K562 (cell line): ENCODE measurements around the gene ZFP62. TPM values are rescaled to one million over a fixed set of nuclear protein-coding genes. Genes with fewer than 3 reads are reported as not detected.

Experiments used
- ATAC-seq: fragments of 200-7000 bp; cut with Tn5 transposase; 3 replicates; pipeline ENCODE4 v1.9.1; 2020; ENCODE audit warnings: moderate library complexity
- BruUV-seq: library from RNA; stranded (reverse); fragments of 400-500 nt; replicated peaks from 2 replicates; lab custom pipeline; 2021; lab: Mats Ljungman, UMichigan
- CTCF ChIA-PET: fragments of 300-600 bp; formaldehyde crosslinking; extraction: SDS; loops from one replicate; lab custom pipeline; 2021; ENCODE audit warnings: low intra/inter-chr PET ratio; lab: Yijun Ruan, JAX
- POLR2A ChIA-PET: fragments of 300-600, 350-650 bp; sonication (Branson Sonifier 250); formaldehyde crosslinking; extraction: SDS; loops from one replicate; lab custom pipeline; 2021; ENCODE audit warnings: antibody characterized with exemption, inconsistent platforms; lab: Yijun Ruan, JAX
- DNase-seq, 4 experiments: peaks; one replicate each; pipeline versions ENCODE4 v3.0.0 to v3.0.0-alpha.2; 2011 to 2018; ENCODE audit warnings: low spot score in 3 of 4, mixed read lengths in 3 of 4; ENCODE audit errors: extremely low read depth in 1 of 4
- FAIRE-seq: peaks from 2 replicates; lab custom pipeline; 2011; peaks lifted over from hg19 to GRCh38; lab: Jason Lieb, UNC
- H2AFZ ChIP-seq: 2 replicates; pipeline ENCODE4 v1.6.0; 2011; ENCODE audit warnings: low read depth, low read length, control low read depth, inconsistent platforms
- H3K27ac ChIP-seq: fragments of 200-600 bp; 3 replicates; pipeline ENCODE4 v1.8.0; 2011; ENCODE audit warnings: low read depth, mild to moderate bottlenecking, control low read depth, inconsistent platforms, low read length, moderate library complexity, mixed read lengths; ENCODE audit errors: extremely low read depth
- H3K27me3 ChIP-seq, 2 experiments: fragments of 300-600 bp in 1 of 2; 2 replicates in 1 of 2; 3 replicates in 1 of 2; pipeline versions ENCODE4 v1.6.0 to v1.8.0; 2011; ENCODE audit warnings: inconsistent platforms in 2 of 2, low read length in 2 of 2, mild to moderate bottlenecking in 1 of 2, mixed read lengths in 1 of 2, moderate library complexity in 1 of 2; ENCODE audit not compliant: control insufficient read depth in 2 of 2, insufficient read depth in 2 of 2
- H3K36me3 ChIP-seq: fragments of 300-600 bp; 3 replicates; pipeline ENCODE4 v1.8.0; 2011; ENCODE audit warnings: mild to moderate bottlenecking, low read length, inconsistent platforms; ENCODE audit not compliant: control insufficient read depth, insufficient read depth
- H3K4me1 ChIP-seq, 2 experiments: fragments of 200-600 bp in 1 of 2; replicated peaks in 1 of 2; 2 replicates in 1 of 2; 3 replicates in 1 of 2; pipeline versions ENCODE4 v1.5.1 to v1.8.0; 2011; ENCODE audit warnings: inconsistent platforms in 2 of 2, low read length in 2 of 2, mild to moderate bottlenecking in 1 of 2, mixed read lengths in 1 of 2, moderate library complexity in 1 of 2; ENCODE audit not compliant: control insufficient read depth in 2 of 2, insufficient read depth in 2 of 2
- H3K4me2 ChIP-seq: 2 replicates; pipeline ENCODE4 v1.6.1; 2011; ENCODE audit warnings: low read length, control low read depth, inconsistent platforms, mixed read lengths; ENCODE audit not compliant: insufficient read depth
- H3K4me3 ChIP-seq: fragments of 200-600 bp; sonication (generic), shearing (Covaris generic); 2 replicates; pipeline ENCODE4 v1.5.1; 2016; ENCODE audit warnings: control low read depth, inconsistent platforms
- H3K79me2 ChIP-seq: fragments of 200-600 bp; 3 replicates; pipeline ENCODE4 v1.8.0; 2011; ENCODE audit warnings: low read length, inconsistent platforms; ENCODE audit not compliant: control insufficient read depth, insufficient read depth
- H3K9ac ChIP-seq, 2 experiments: 2 replicates each; pipeline versions ENCODE4 v1.6.0 to v1.6.1; 2011; ENCODE audit warnings: low read depth in 2 of 2, low read length in 2 of 2, control low read depth in 1 of 2, inconsistent platforms in 1 of 2, mild to moderate bottlenecking in 1 of 2, mixed read lengths in 1 of 2; ENCODE audit not compliant: insufficient read depth in 1 of 2
- H3K9me1 ChIP-seq: one replicate; pipeline ENCODE4 v1.6.0; 2011; ENCODE audit warnings: inconsistent platforms, mild to moderate bottlenecking, low read length, moderate library complexity; ENCODE audit not compliant: control insufficient read depth, insufficient read depth
- H3K9me3 ChIP-seq: replicated peaks from 2 replicates; pipeline ENCODE4 v1.5.1; 2011; ENCODE audit warnings: low read depth, low read length, inconsistent platforms; ENCODE audit not compliant: control insufficient read depth, insufficient read depth
- H4K20me1 ChIP-seq: replicated peaks from 2 replicates; pipeline ENCODE4 v1.6.1; 2011; ENCODE audit warnings: low read length, inconsistent platforms, mixed read lengths; ENCODE audit not compliant: control insufficient read depth, insufficient read depth
- ATF1 ChIP-seq, 2 experiments: fragments of 450-650 bp in 1 of 2; IDR thresholded peaks; 2 replicates each; pipeline ENCODE4 v1.6.1; 2016; ENCODE audit warnings: missing compliant biosample characterization in 1 of 2, missing genetic modification characterization in 1 of 2
- CTCF ChIP-seq, 3 experiments: IDR thresholded peaks in 2 of 3; conservative IDR thresholded peaks in 1 of 3; 2 replicates each; pipeline ENCODE4 v1.5.1; 2011 to 2012; ENCODE audit warnings: low read length in 3 of 3, mild to moderate bottlenecking in 3 of 3, control low read depth in 2 of 3, improper control_type of control experiment in 1 of 3, inconsistent platforms in 1 of 3, low read depth in 1 of 3, mixed read lengths in 1 of 3, moderate library complexity in 1 of 3; ENCODE audit not compliant: insufficient read depth in 2 of 3
- GTF2B ChIP-seq: IDR thresholded peaks from 2 replicates; pipeline ENCODE4 v1.6.1; 2011; ENCODE audit not compliant: insufficient read length; ENCODE audit errors: extremely low read depth
- HMG20A ChIP-seq: fragments of 450-650 bp; formaldehyde crosslinking; conservative IDR thresholded peaks from 2 replicates; pipeline ENCODE4 v1.4.0; 2020; ENCODE audit warnings: mild to moderate bottlenecking, mixed read lengths
- JUND ChIP-seq, 2 experiments: IDR thresholded peaks; 2 replicates in 1 of 2; 3 replicates in 1 of 2; pipeline ENCODE4 v1.6.1; 2011; ENCODE audit warnings: borderline replicate concordance in 2 of 2, low read depth in 2 of 2, low read length in 2 of 2, improper control_type of control experiment in 1 of 2, missing biosample characterization in 1 of 2, missing genetic modification characterization in 1 of 2, missing genetic modification reagents in 1 of 2
- NBN ChIP-seq: fragments of 450-650 bp; IDR thresholded peaks from 2 replicates; pipeline ENCODE4 v1.6.1; 2016; ENCODE audit warnings: low read depth, mild to moderate bottlenecking
- PHF21A ChIP-seq: fragments of 450-650 bp; IDR thresholded peaks from 2 replicates; pipeline ENCODE4 v1.6.1; 2017; ENCODE audit warnings: low read depth, borderline replicate concordance
- SNAPC5 ChIP-seq: fragments of 250-450 bp; sonication (Bioruptor Pico); IDR thresholded peaks from 2 replicates; pipeline ENCODE4 v1.8.0; 2021; ENCODE audit warnings: moderate library complexity, mild to moderate bottlenecking, inconsistent platforms
- ZNF239 ChIP-seq: fragments of 250-450 bp; sonication (Bioruptor Pico); IDR thresholded peaks from 2 replicates; pipeline ENCODE4 v1.4.0; 2020; ENCODE audit warnings: mild to moderate bottlenecking
- ZNF277 ChIP-seq: fragments of 250-450 bp; sonication (Bioruptor Pico); IDR thresholded peaks from 2 replicates; pipeline ENCODE4 v1.8.0; 2022; ENCODE audit warnings: inconsistent platforms, mild to moderate bottlenecking, moderate library complexity, borderline replicate concordance
- WGBS: fragments of 100-300 bp; shearing (Covaris generic); methylation state at CpG from one replicate; pipeline ENCODE4 v1.1.6; 2016; ENCODE audit warnings: low coverage, mixed read lengths; ENCODE audit not compliant: insufficient coverage; ENCODE audit errors: missing lambda C conversion rate; 5-methylcytosine and 5-hydroxymethylcytosine counted together
- in situ Hi-C: fragments of 300-500 bp; cut with MboI; formaldehyde crosslinking; loops from 4 replicates; pipeline ENCODE4 v1.15.0; 2018; ENCODE audit warnings: inconsistent platforms, mixed read lengths
- intact Hi-C: fragments of 100-400 bp; cut with micrococcal nuclease; formaldehyde crosslinking; loops from 2 replicates; pipeline ENCODE4 v1.14.2; 2022
- polyA plus RNA-seq, 8 experiments: library from polyadenylated mRNA; depleted of rRNA in 4 of 8; stranded (reverse) in 5 of 8; unstranded in 3 of 8; fragments of >200 nt; fragmentation: Nextera tagmentation in 2 of 8; fragmentation: Illumina TruSeq in 1 of 8; extraction: Ambion mirVana in 2 of 8; extraction: Trizol in 1 of 8; gene quantifications; 2 replicates each; pipeline versions ENCODE4 v1.2.1 to v1.2.3, GENCODE V29; 2011 to 2014; ENCODE audit warnings: inconsistent platforms in 1 of 8, missing spikeins in 1 of 8
- total RNA-seq, 7 experiments: library from RNA; depleted of rRNA in 6 of 7; stranded (reverse); fragments of >200 nt in 6 of 7; fragmentation: Illumina TruSeq in 2 of 7; extraction: Trizol in 2 of 7; gene quantifications; 2 replicates each; pipeline versions ENCODE4 v1.2.1 to v1.2.3, GENCODE V29; 2011 to 2021; ENCODE audit warnings: low replicate concordance in 1 of 7

ZFP62 gene
- total and polyA plus RNA-seq, 9 of the 15 experiments (the other 6 are each of a cell fraction or from before 2014, with no cell fraction given), result 12.2 to 37.5 (median 25.0) TPM

GRCh38 chr5:180801596-180802324, 59.3 kb downstream of the ZFP62 start (continued):
- TF ChIP-seq PHF21A, result no peak
- no peak for TF ChIP-seq ZNF277 (CRISPR knock-in tag)
- no peak for TF ChIP-seq ATF1 (CRISPR knock-in tag; IDR thresholded peaks at IDR 0.05)
- no peak for TF ChIP-seq ATF1 (tag; IDR thresholded peaks at IDR 0.05)

GRCh38 chr5:180799902-180800801, 60.9 kb downstream of the ZFP62 start:
- no peak for FAIRE-seq
- TF ChIP-seq JUND (IDR thresholded peaks at IDR 0.05; ENCODE audit: borderline replicate concordance, low read depth, low read length) (no peak), JUND (tag; IDR thresholded peaks at IDR 0.05; ENCODE audit: borderline replicate concordance, low read depth, low read length) (no peak), HMG20A (CRISPR knock-in tag) (no peak), GTF2B (no peak), SNAPC5 (no peak), NBN (no peak), CTCF (IDR thresholded peaks at IDR 0.05 in 2 of 3, conservative IDR thresholded peaks at IDR 0.05 in 1 of 3; ENCODE audit: insufficient read depth in 2 of 3, low read depth in 1 of 3, low read length in 3 of 3) (peak; percentile 11 to 26 (median 20); a peak in 2 of 6 replicates), ZNF239 (no peak)
- TF ChIP-seq, all 486 proteins: peak for 1
- Histone ChIP-seq H3K4me2 (no peak overlapping the region), H3K79me2 (peaks cover 98% of the 10 kb centered on the region), H3K36me3 (peaks cover 62% of the 10 kb centered on the region), H3K9me1 (peaks cover 17% of the 10 kb centered on the region), H3K27ac (no peak overlapping the region), H2AFZ (no peak overlapping the region), H4K20me1 (peaks cover 40% of the 10 kb centered on the region), H3K9me3 (no peaks in the 10 kb centered on the region), H3K27me3 (no peaks in the 10 kb centered on the region), H3K9ac (peak overlapping the region; percentile 12 to 13; a peak in 2 of 4 replicates), H3K4me1 (peaks cover 48 to 49% of the 10 kb centered on the region in 2 experiments), H3K4me3 (no peak overlapping the region)
- intact Hi-C loops (loop anchor here (5.0 to 10.0 kb wide), 2 partner anchors 62 to 225 kb away; partner anchors contain the start of gene ZFP62), in situ Hi-C loops (no loop called here)
- POLR2A ChIA-PET, result interaction anchor here (0.5 to 1.4 kb wide), 3 partner anchors 9 to 110 kb away, joined by 3 to 4 read pairs (median 3); no protein-coding TSS in a partner anchor
- BruUV-seq, result no TSS peak
- peak in 1 of 4 experiments; percentile 35 for DNase-seq
- CTCF ChIA-PET, result no interaction called here
- WGBS, result 81% methylated on average over 6 of the region's 6 CpGs
- ATAC-seq, result no peak
